Stimulated activated CD4-positive, alpha-beta T cell treated with anti-CD3 and anti-CD28 coated beads, Interleukin-15, amount 100 ng/mL, for 1 hour (primary cell): ENCODE measurements around the gene CDON.

Experiments
- DNase-seq, 2 donors: peaks; one replicate each; pipeline ENCODE4 v3.0.0-alpha.2; 2020; ENCODE audit warnings: low read depth in 1 of 2, low spot score in 1 of 2

CDON gene

GRCh38 chr11:126082251-126083109, 19.8 kb upstream of the CDON start:
- DNase-seq: no peak

GRCh38 chr11:126081915-126082250, 19.2 kb upstream of the CDON start:
- DNase-seq: no peak

DNA sequence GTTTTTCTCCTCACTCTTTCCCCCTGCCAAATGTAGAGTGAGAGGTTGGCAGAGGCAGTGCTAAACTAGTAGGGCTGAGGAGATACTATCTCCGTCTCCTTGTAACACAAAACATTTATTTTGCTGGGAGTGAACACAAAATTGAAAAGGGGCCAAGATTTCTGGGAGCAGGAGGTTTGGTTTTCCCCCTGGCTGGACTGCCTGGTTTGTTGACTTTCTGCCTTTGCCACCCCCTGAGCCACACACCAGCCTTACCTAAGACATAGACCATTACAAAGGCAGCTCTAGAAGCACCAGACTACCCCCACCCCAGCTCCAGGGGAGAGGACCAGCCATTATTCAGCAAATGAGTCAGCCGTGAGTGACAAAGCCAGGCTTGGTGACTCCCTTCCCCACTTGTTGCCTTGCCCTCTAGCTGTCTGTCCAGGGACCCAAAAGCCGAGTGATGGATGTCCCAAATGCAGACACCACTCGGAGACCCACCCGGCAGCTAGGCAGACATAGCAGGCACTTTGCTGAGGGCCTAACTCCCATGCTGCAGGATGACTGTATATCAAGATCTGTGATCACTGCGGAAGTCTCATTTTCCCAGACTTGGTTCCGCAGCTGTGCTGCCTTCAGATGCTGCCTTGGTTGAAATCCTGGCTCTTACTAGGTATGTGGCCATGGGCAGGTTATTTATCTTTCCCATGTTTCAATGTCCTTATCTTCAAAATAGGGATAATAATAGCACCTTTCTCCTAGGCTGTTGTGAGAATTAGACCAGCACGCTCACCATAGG, 17.7 kb upstream of the CDON start:
- DNase-seq: no peak

- no peak for DNase-seq
Observed at GRCh38 chr11:126079621-126080124, 17.0 kb upstream of the CDON start.

DNA sequence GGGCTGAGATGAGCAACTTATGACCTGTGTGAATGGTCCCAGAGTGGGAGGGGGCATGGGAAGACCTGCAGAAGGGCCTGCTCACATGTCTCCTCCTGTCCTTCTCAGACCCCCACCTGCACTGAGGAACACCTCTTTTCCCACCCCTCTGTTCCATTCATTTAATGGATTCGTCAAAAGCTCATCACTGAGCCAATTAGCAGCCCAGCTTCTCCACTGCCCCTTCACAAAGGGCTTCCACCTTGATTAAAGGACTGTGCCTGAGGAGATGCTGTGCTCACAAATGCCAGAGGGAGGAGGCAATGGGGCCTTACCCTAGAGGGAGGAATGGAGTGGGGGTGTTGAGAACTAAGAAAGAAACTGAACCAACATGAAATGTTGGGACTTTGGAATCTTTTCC, 14.0 kb upstream of the CDON start:
- no peak for DNase-seq

- DNase-seq: no peak
Observed at GRCh38 chr11:126072801-126073594, 10.3 kb upstream of the CDON start.

DNA sequence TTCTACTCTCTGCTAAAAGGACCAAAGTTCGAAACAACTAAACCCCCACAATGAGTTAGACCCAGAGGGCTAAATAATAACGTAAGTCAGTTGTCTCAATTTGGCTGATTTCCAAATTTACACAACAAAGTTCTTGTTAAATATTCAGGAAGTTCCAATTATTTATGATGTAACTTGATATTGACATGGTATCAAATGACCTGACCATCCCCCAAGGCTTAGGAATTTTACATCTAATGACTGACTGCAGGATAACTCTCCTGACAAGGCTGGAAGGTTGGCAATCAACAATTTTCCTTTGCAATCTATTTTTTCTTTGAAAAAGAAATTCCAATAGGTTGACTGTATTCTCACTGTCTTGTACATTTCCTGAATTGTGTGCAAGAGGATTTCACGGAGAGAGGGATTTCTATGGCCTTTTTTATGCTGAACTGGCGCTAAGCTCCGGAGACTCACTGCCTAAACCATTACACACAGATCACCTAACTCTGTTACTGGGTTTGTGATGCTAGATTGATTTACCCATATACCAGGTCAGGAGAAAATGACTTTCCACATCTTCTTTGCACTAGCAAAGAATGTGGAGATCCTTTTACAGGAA, 9.6 kb upstream of the CDON start:
- no peak for DNase-seq

DNA sequence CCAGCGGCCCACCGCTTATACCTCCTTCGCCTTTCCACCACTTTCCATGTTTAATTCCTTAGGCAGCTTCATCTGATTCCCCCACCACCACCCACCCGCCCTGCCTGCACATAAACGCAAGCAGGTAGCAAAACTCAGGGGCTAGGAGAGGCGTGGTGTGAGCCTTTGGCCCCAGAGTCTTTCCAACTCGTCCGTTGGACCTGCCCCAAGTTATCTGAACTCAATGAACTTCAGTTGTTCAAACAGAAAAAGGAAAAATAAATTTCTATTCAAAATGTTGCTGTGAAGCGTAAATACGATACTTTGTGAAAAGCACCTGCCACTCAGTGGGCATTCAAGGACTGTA, 814 bp upstream of the CDON start:
- no peak for DNase-seq

GRCh38 chr11:126061707-126062678, 673 bp downstream of the CDON start:
- peak in 1 of 2 donors; percentile 9 for DNase-seq

DNA sequence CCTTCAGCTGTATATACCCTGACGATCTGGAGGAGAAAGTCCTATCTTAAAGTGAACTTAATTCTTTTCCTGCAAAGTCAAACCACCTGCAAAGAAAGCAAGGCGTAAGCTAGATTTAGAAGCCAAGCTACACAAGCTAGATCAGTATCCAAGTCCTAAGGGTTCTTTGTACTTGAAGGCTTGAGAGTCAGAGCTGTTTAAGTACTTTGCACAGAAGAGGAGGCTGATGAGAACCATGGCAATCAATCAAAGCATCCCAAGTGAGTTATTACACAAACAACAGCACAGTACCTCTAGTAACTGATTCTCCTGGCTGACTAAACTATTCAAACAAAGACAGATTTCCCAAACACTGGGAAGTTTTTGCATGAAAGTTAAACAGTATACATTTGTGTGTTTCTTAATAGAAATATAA, 1.9 kb downstream of the CDON start:
- DNase-seq: no peak

- no peak for DNase-seq
Observed at GRCh38 chr11:126059238-126059781, 3.4 kb downstream of the CDON start.

- no peak for DNase-seq
Observed at GRCh38 chr11:126058105-126058874, 4.4 kb downstream of the CDON start.

DNA sequence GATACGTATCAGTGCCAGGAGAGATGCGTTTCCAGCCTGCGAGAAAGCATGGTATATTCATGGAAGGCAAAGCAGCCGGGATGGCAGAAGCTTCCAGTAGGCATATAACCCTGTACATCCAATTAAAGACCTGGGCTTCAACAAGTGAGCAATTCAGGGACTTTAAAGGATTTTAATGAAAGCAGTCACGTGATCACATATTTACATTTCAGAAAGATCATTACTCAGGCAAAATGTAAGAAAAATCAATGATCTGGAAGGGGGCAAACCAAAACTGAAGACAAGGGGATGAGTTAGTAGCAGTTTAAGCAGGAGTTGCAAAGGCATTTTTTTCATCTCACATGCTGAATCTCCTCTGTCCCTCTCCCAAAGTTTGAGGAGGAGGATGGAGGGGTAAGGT, 7.8 kb downstream of the CDON start:
- no peak for DNase-seq

DNA sequence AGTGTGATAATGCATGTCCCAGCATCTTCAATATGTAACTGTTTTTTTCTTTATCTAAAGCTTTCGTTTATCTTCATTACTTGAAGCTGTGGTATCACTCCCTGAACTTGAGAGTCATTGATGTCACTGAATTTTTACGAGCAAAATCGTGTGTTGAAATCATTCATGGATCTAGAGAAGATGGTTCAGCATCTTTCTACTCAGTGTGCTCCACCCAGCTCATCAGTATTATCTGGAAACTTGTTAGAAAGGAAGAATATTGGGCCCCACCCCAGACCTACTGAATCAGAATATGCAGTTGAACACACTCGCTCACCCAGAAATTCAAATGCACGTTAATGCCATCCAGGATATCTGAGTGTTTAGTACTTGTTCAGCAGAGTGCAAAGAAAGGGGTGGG, 8.3 kb downstream of the CDON start:
- DNase-seq: no peak

DNA sequence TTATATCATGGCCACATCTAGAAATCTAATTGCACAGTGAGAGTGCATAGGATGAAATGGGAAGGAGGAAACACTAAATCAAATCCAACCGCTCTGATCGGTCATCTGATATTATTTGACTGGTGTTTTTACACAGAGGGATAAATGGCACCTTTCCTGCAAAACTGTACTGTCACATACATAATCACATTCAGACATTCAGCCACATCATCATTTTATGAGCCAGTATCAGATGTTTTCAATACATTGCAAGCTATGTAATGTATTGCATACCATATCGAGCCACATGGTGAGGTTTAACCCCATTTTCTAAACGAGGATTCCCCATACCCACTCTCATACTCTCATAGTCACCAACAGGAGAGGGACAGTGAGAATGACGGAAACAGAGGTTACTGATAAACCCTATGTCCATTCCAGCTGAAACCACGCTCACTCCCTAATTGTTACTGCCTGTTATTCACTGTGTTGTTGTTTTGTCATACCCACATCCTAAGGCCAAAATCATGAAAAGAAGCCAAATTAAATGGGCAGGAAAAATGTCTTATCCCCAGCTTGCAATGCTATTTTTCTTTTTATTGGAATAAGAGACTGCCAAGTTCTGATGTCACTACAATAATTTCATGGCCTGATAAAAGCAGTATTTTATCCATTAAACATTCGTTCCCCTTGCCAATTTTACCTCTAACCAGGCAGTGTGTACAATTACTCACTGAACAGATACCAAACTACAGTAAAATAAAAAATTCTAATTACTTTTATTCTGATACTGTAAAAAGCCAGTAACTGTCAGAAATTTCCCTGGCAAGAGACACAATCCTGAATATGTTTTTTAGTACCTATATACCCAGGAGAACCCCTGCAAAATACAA, 9.0 kb downstream of the CDON start:
- no peak for DNase-seq

GRCh38 chr11:126051117-126051516, 11.5 kb downstream of the CDON start:
- no peak for DNase-seq

DNA sequence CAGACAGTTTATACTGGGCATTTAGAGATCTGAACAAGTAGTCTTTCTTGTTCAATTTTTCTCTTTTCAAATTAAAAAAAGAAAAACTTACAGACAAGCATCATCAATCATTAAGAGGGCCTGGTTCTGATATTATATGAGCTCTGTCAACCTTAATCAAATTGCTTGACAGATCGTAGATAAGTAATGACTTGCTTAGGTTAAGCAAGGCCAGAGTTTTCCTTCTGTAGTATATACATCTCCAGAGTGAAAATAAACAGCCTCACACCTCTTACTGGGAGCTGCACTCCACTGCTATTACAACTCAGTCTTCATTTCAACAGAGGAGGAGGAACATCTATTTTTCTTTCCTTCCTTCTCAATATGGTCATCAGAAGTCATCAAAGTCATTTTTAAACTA, 13.5 kb downstream of the CDON start:
- DNase-seq: no peak

- DNase-seq: no peak
Observed at GRCh38 chr11:126048197-126048596, 14.5 kb downstream of the CDON start.
